Neuronal stem cell (in vitro differentiated cells): ENCODE data around the gene ELAVL4.
"Not testable (repeated sequence)": the region's sequence is repeated elsewhere in the genome, so short reads cannot be mapped to it uniquely, and the experiment has no call there.

Source experiments
- DNase-seq: peaks from one replicate; pipeline ENCODE4 v3.0.0-alpha.2; 2013; ENCODE audit warnings: low spot score
- H2AFZ ChIP-seq: one replicate; pipeline ENCODE4 v1.6.1; 2013; ENCODE audit warnings: mild to moderate bottlenecking, low read length, inconsistent platforms
- H2AK5ac ChIP-seq: 2 replicates; pipeline ENCODE4 v1.6.1; 2013; ENCODE audit warnings: low read depth, mild to moderate bottlenecking, inconsistent platforms, low read length, moderate library complexity, mixed read lengths
- H2BK120ac ChIP-seq: 2 replicates; pipeline ENCODE4 v1.6.1; 2013; ENCODE audit warnings: low read depth, mild to moderate bottlenecking, inconsistent platforms, low read length, moderate library complexity, mixed read lengths
- H2BK12ac ChIP-seq: one replicate; pipeline ENCODE4 v1.6.1; 2013; ENCODE audit warnings: low read length, inconsistent platforms
- H2BK15ac ChIP-seq: 2 replicates; pipeline ENCODE4 v1.6.1; 2013; ENCODE audit warnings: mild to moderate bottlenecking, low read length, inconsistent platforms, mixed read lengths
- H2BK5ac ChIP-seq: one replicate; pipeline ENCODE4 v1.6.1; 2013; ENCODE audit warnings: inconsistent platforms, mild to moderate bottlenecking, low read length, moderate library complexity
- H3K14ac ChIP-seq: one replicate; pipeline ENCODE4 v1.6.1; 2013; ENCODE audit warnings: low read length, inconsistent platforms
- H3K18ac ChIP-seq: 2 replicates; pipeline ENCODE4 v1.6.1; 2013; ENCODE audit warnings: low read length, inconsistent platforms
- H3K23ac ChIP-seq: 2 replicates; pipeline ENCODE4 v1.6.1; 2013; ENCODE audit warnings: low read depth, mild to moderate bottlenecking, mixed read lengths, low read length, inconsistent platforms; ENCODE audit not compliant: poor library complexity
- H3K27ac ChIP-seq: replicated peaks from 3 replicates; pipeline ENCODE4 v1.5.1; 2013; ENCODE audit warnings: low read length, inconsistent platforms
- H3K27me3 ChIP-seq, 3 experiments: 2 replicates each; pipeline ENCODE4 v1.6.1; 2013; ENCODE audit warnings: low read length in 3 of 3, mild to moderate bottlenecking in 2 of 3, inconsistent platforms in 1 of 3, low read depth in 1 of 3, mixed read lengths in 1 of 3, moderate library complexity in 1 of 3; ENCODE audit not compliant: control insufficient read depth in 3 of 3, insufficient read depth in 3 of 3
- H3K36me3 ChIP-seq, 2 donors: replicated peaks in 1 of 2; 2 replicates each; pipeline ENCODE4 v1.6.1; 2013; ENCODE audit warnings: low read length in 2 of 2; ENCODE audit not compliant: control insufficient read depth in 2 of 2, insufficient read depth in 2 of 2
- H3K4ac ChIP-seq: 2 replicates; pipeline ENCODE4 v1.6.1; 2013; ENCODE audit warnings: inconsistent platforms, mild to moderate bottlenecking, low read length, moderate library complexity
- H3K4me1 ChIP-seq, 2 donors: 1 replicate in 1 of 2; 2 replicates in 1 of 2; pipeline ENCODE4 v1.6.1; 2013; ENCODE audit warnings: low read length in 2 of 2, low read depth in 1 of 2; ENCODE audit not compliant: control insufficient read depth in 2 of 2, insufficient read depth in 1 of 2
- H3K4me2 ChIP-seq: one replicate; pipeline ENCODE4 v1.6.1; 2013; ENCODE audit warnings: mild to moderate bottlenecking, low read length, inconsistent platforms; ENCODE audit not compliant: insufficient read depth, poor library complexity, severe bottlenecking
- H3K4me3 ChIP-seq, 2 donors: 2 replicates each; pipeline ENCODE4 v1.5.1; 2013; ENCODE audit warnings: low read length in 2 of 2, mild to moderate bottlenecking in 2 of 2, inconsistent platforms in 1 of 2, moderate library complexity in 1 of 2
- H3K79me1 ChIP-seq: one replicate; pipeline ENCODE4 v1.6.1; 2013; ENCODE audit warnings: low read depth, mild to moderate bottlenecking, inconsistent platforms, low read length, moderate library complexity
- H3K9ac ChIP-seq: one replicate; pipeline ENCODE4 v1.6.1; 2013; ENCODE audit warnings: mild to moderate bottlenecking, low read depth, low read length, inconsistent platforms; ENCODE audit not compliant: poor library complexity
- H3K9me3 ChIP-seq, 2 donors: replicated peaks in 1 of 2; 2 replicates each; pipeline versions ENCODE3 to v1.6.1; 2013; ENCODE audit warnings: low read length in 2 of 2, mild to moderate bottlenecking in 2 of 2, inconsistent platforms in 1 of 2, low read depth in 1 of 2, mixed read lengths in 1 of 2, moderate library complexity in 1 of 2; ENCODE audit not compliant: control insufficient read depth in 2 of 2, insufficient read depth in 1 of 2
- H4K8ac ChIP-seq: one replicate; pipeline ENCODE4 v1.6.1; 2013; ENCODE audit warnings: low read depth, mild to moderate bottlenecking, inconsistent platforms, low read length, moderate library complexity
- H4K91ac ChIP-seq: one replicate; pipeline ENCODE4 v1.6.1; 2013; ENCODE audit warnings: low read length, low read depth, mild to moderate bottlenecking, inconsistent platforms; ENCODE audit not compliant: poor library complexity
- WGBS, 2 donors: extraction: QIAGEN DNeasy Blood & Tissue Kit; methylation state at CpG; one replicate each; pipeline ENCODE4 v1.1.7; 2013; ENCODE audit warnings: missing lambda C conversion rate in 2 of 2, mixed read lengths in 1 of 2; ENCODE audit not compliant: insufficient read length in 2 of 2, insufficient replicate concordance in 1 of 2; ENCODE audit errors: extremely low coverage in 2 of 2; 5-methylcytosine and 5-hydroxymethylcytosine counted together

ELAVL4 gene

GRCh38 chr1:50163680-50164079 lies 55.0 kb downstream of the ELAVL4 start:
- WGBS, 2 donors, result no CpG with 5 or more reads among the region's 4 CpGs

GRCh38 chr1:50166351-50166750 lies 57.6 kb downstream of the ELAVL4 start:
- not testable (repeated sequence) for H3K36me3 ChIP-seq, H3K4me1 ChIP-seq, H4K91ac ChIP-seq, H2AK5ac ChIP-seq, H3K14ac ChIP-seq, H3K4ac ChIP-seq, DNase-seq, H3K9me3 ChIP-seq, H4K8ac ChIP-seq, H3K4me2 ChIP-seq, H3K79me1 ChIP-seq, H3K4me3 ChIP-seq, H2BK15ac ChIP-seq, H3K9ac ChIP-seq, H2BK12ac ChIP-seq, H3K27ac ChIP-seq, H2BK120ac ChIP-seq, H3K18ac ChIP-seq, H3K23ac ChIP-seq, H2AFZ ChIP-seq, H2BK5ac ChIP-seq, H3K27me3 ChIP-seq
- no CpG with 5 or more reads among the region's 1 CpG for WGBS, 2 donors

More at GRCh38 chr1:50163680-50164079, 55.0 kb downstream of the ELAVL4 start:
- H3K23ac ChIP-seq, result no peak overlapping the region
- no peak overlapping the region for H3K4me3 ChIP-seq
- H3K14ac ChIP-seq, result no peak overlapping the region
- H3K4me2 ChIP-seq, result no peak overlapping the region
- H4K8ac ChIP-seq, result no peak overlapping the region
- H3K27ac ChIP-seq, result no peak overlapping the region
- no peaks in the 10 kb centered on the region for H3K36me3 ChIP-seq
- H2AFZ ChIP-seq, result no peak overlapping the region
- H2BK120ac ChIP-seq, result no peak overlapping the region
- no peaks in the 10 kb centered on the region for H3K27me3 ChIP-seq
- no peaks in the 10 kb centered on the region for H3K79me1 ChIP-seq
- no peak overlapping the region for H2BK5ac ChIP-seq
- no peak overlapping the region for H3K9ac ChIP-seq
- no peaks in the 10 kb centered on the region for H3K9me3 ChIP-seq
- H2BK12ac ChIP-seq, result no peak overlapping the region
- no peak overlapping the region for H4K91ac ChIP-seq
- no peak overlapping the region for H3K18ac ChIP-seq
- no peak overlapping the region for H3K4ac ChIP-seq
- no peak overlapping the region for H2AK5ac ChIP-seq
- DNase-seq, result no peak
- H2BK15ac ChIP-seq, result no peak overlapping the region
- H3K4me1 ChIP-seq, result peaks cover 0 to 1% of the 10 kb centered on the region in 2 donors

- Histone ChIP-seq H3K79me1 (no peaks in the 10 kb centered on the region), H4K8ac (no peak overlapping the region), H3K18ac (no peak overlapping the region), H3K27ac (no peak overlapping the region), H3K9ac (no peak overlapping the region), H4K91ac (no peak overlapping the region), H2BK12ac (no peak overlapping the region), H3K14ac (no peak overlapping the region), H3K9me3 (no peaks in the 10 kb centered on the region), H3K23ac (no peak overlapping the region), H2BK5ac (no peak overlapping the region), H2BK15ac (no peak overlapping the region), H3K4me3 (no peak overlapping the region), H3K4me2 (no peak overlapping the region), H2BK120ac (no peak overlapping the region), H3K4me1 (peaks cover 0 to 1% of the 10 kb centered on the region in 2 donors), H3K36me3 (no peaks in the 10 kb centered on the region), H2AFZ (no peak overlapping the region), H2AK5ac (no peak overlapping the region), H3K27me3 (no peaks in the 10 kb centered on the region), H3K4ac (no peak overlapping the region)
- DNase-seq, result no peak
- no CpG with 5 or more reads among the region's 1 CpG for WGBS, 2 donors
Observed at GRCh38 chr1:50172299-50172698, 63.6 kb downstream of the ELAVL4 start.

GRCh38 chr1:50174101-50174500 lies 65.4 kb downstream of the ELAVL4 start:
- H3K36me3 ChIP-seq, result no peaks in the 10 kb centered on the region
- no peak for DNase-seq
- no peak overlapping the region for H3K23ac ChIP-seq
- no peak overlapping the region for H4K91ac ChIP-seq
- no peak overlapping the region for H3K18ac ChIP-seq
- no peak overlapping the region for H3K9ac ChIP-seq
- H3K4ac ChIP-seq, result no peak overlapping the region
- H2BK15ac ChIP-seq, result no peak overlapping the region
- H2BK120ac ChIP-seq, result no peak overlapping the region
- peaks cover 0 to 4% of the 10 kb centered on the region in 2 donors for H3K4me1 ChIP-seq
- no peaks in the 10 kb centered on the region for H3K27me3 ChIP-seq
- no peak overlapping the region for H3K4me2 ChIP-seq
- no peak overlapping the region for H3K14ac ChIP-seq
- no peak overlapping the region for H2AK5ac ChIP-seq
- H2BK5ac ChIP-seq, result no peak overlapping the region
- no peak overlapping the region for H4K8ac ChIP-seq
- no peaks in the 10 kb centered on the region for H3K79me1 ChIP-seq
- H3K9me3 ChIP-seq, result no peaks in the 10 kb centered on the region
- H2AFZ ChIP-seq, result no peak overlapping the region
- no peak overlapping the region for H2BK12ac ChIP-seq
- no peak overlapping the region for H3K27ac ChIP-seq
- no peak overlapping the region for H3K4me3 ChIP-seq
